Measurements from ENCODE around the gene CXCL1.

Gene CXCL1

GRCh38 chr4:73847526-73848182 lies 21.5 kb upstream of the CXCL1 start:
- Histone ChIP-seq H3K4me1 (ENCODE audit: control insufficient read depth, insufficient read depth, low read depth, low read length) (no peaks in the 10 kb centered on the region), H3K79me1 (replicated peaks; ENCODE audit: low read length, poor library complexity, severe bottlenecking) (no peaks in the 10 kb centered on the region), H3K9me3 (ENCODE audit: control insufficient read depth, low read length) (no peaks in the 10 kb centered on the region), H3K14ac (ENCODE audit: low read length in 2 of 2) (no peak overlapping the region), H2AFZ (ENCODE audit: low read depth, low read length) (no peak overlapping the region), H2BK120ac (ENCODE audit: low read depth, low read length) (no peak overlapping the region), H4K91ac (ENCODE audit: low read length) (peak overlapping the region; percentile 59), H2AK5ac (ENCODE audit: low read length, severe bottlenecking) (no peak overlapping the region), H3K27ac (ENCODE audit: low read length, poor library complexity, severe bottlenecking) (no peak overlapping the region), H3K4ac (ENCODE audit: low read depth in 1 of 2, low read length in 2 of 2) (peak overlapping the region in 1 of 2 experiments; percentile 7), H3K23ac (ENCODE audit: low read length in 2 of 2) (no peak overlapping the region), H4K8ac (ENCODE audit: low read length) (no peak overlapping the region), H3K9ac (ENCODE audit: low read length) (no peak overlapping the region), H3K4me3 (ENCODE audit: insufficient read depth in 1 of 2, low read depth in 1 of 2, low read length in 2 of 2) (no peak overlapping the region), H2BK5ac (ENCODE audit: low read depth, low read length, poor library complexity, severe bottlenecking) (no peak overlapping the region), H3K4me2 (ENCODE audit: low read length, poor library complexity, severe bottlenecking) (no peak overlapping the region), H2BK12ac (ENCODE audit: low read length in 2 of 2) (peak overlapping the region; percentile 42 to 92), H3K36me3 (ENCODE audit: control insufficient read depth in 1 of 2, insufficient read depth in 2 of 2, low read depth in 1 of 2, low read length in 2 of 2) (peaks cover 0 to 2% of the 10 kb centered on the region in 2 experiments), H3K27me3 (ENCODE audit: control insufficient read depth in 1 of 2, insufficient read depth in 1 of 2, low read length in 2 of 2) (peaks cover 0 to 5% of the 10 kb centered on the region in 2 experiments), H2BK15ac (ENCODE audit: low read depth, poor library complexity, severe bottlenecking) (no peak overlapping the region), H3K18ac (ENCODE audit: low read depth in 1 of 2, low read length in 2 of 2) (peak overlapping the region; percentile 10 to 37)
- WGBS: 100% methylated on average over 1 of the region's 3 CpGs
- DNase-seq: no peak

GRCh38 chr4:73848183-73848777 lies 20.9 kb upstream of the CXCL1 start:
- Histone ChIP-seq H2BK15ac (ENCODE audit: low read depth, poor library complexity, severe bottlenecking) (no peak overlapping the region), H3K27me3 (ENCODE audit: control insufficient read depth in 1 of 2, insufficient read depth in 1 of 2, low read length in 2 of 2) (peaks cover 0 to 8% of the 10 kb centered on the region in 2 experiments), H2AK5ac (ENCODE audit: low read length, severe bottlenecking) (no peak overlapping the region), H3K4me1 (ENCODE audit: control insufficient read depth, insufficient read depth, low read depth, low read length) (peaks cover 4% of the 10 kb centered on the region), H2BK12ac (ENCODE audit: low read length in 2 of 2) (peak overlapping the region; percentile 17 to 42), H3K4me3 (ENCODE audit: insufficient read depth in 1 of 2, low read depth in 1 of 2, low read length in 2 of 2) (no peak overlapping the region), H4K91ac (ENCODE audit: low read length) (peak overlapping the region; percentile 59), H3K4me2 (ENCODE audit: low read length, poor library complexity, severe bottlenecking) (no peak overlapping the region), H2AFZ (ENCODE audit: low read depth, low read length) (no peak overlapping the region), H3K4ac (ENCODE audit: low read depth in 1 of 2, low read length in 2 of 2) (peak overlapping the region in 1 of 2 experiments; percentile 7), H3K18ac (ENCODE audit: low read depth in 1 of 2, low read length in 2 of 2) (peak overlapping the region in 1 of 2 experiments; percentile 64), H4K8ac (ENCODE audit: low read length) (no peak overlapping the region), H3K9ac (ENCODE audit: low read length) (no peak overlapping the region), H2BK5ac (ENCODE audit: low read depth, low read length, poor library complexity, severe bottlenecking) (no peak overlapping the region), H3K23ac (ENCODE audit: low read length in 2 of 2) (no peak overlapping the region), H3K27ac (ENCODE audit: low read length, poor library complexity, severe bottlenecking) (no peak overlapping the region), H2BK120ac (ENCODE audit: low read depth, low read length) (no peak overlapping the region), H3K79me1 (replicated peaks; ENCODE audit: low read length, poor library complexity, severe bottlenecking) (no peaks in the 10 kb centered on the region), H3K36me3 (ENCODE audit: control insufficient read depth in 1 of 2, insufficient read depth in 2 of 2, low read depth in 1 of 2, low read length in 2 of 2) (peaks cover 0 to 2% of the 10 kb centered on the region in 2 experiments), H3K9me3 (ENCODE audit: control insufficient read depth, low read length) (no peaks in the 10 kb centered on the region), H3K14ac (ENCODE audit: low read length in 2 of 2) (no peak overlapping the region)
- WGBS: 100% methylated on average over 1 of the region's 1 CpG
- DNase-seq: no peak

- Histone ChIP-seq H3K18ac (ENCODE audit: low read depth in 1 of 2, low read length in 2 of 2) (no peak overlapping the region), H3K4me2 (ENCODE audit: low read length, poor library complexity, severe bottlenecking) (no peak overlapping the region), H4K91ac (ENCODE audit: low read length) (no peak overlapping the region), H3K4me3 (ENCODE audit: insufficient read depth in 1 of 2, low read depth in 1 of 2, low read length in 2 of 2) (no peak overlapping the region), H3K4me1 (ENCODE audit: control insufficient read depth, insufficient read depth, low read depth, low read length) (peaks cover 9% of the 10 kb centered on the region), H3K36me3 (ENCODE audit: control insufficient read depth in 1 of 2, insufficient read depth in 2 of 2, low read depth in 1 of 2, low read length in 2 of 2) (peaks cover 0 to 2% of the 10 kb centered on the region in 2 experiments), H3K79me1 (replicated peaks; ENCODE audit: low read length, poor library complexity, severe bottlenecking) (no peaks in the 10 kb centered on the region), H2BK120ac (ENCODE audit: low read depth, low read length) (no peak overlapping the region), H2BK15ac (ENCODE audit: low read depth, poor library complexity, severe bottlenecking) (no peak overlapping the region), H3K27me3 (ENCODE audit: control insufficient read depth in 1 of 2, insufficient read depth in 1 of 2, low read length in 2 of 2) (peaks cover 0 to 8% of the 10 kb centered on the region in 2 experiments), H4K8ac (ENCODE audit: low read length) (no peak overlapping the region), H2BK12ac (ENCODE audit: low read length in 2 of 2) (no peak overlapping the region), H3K23ac (ENCODE audit: low read length in 2 of 2) (no peak overlapping the region), H3K27ac (ENCODE audit: low read length, poor library complexity, severe bottlenecking) (no peak overlapping the region), H3K9me3 (ENCODE audit: control insufficient read depth, low read length) (no peaks in the 10 kb centered on the region), H2BK5ac (ENCODE audit: low read depth, low read length, poor library complexity, severe bottlenecking) (no peak overlapping the region), H2AFZ (ENCODE audit: low read depth, low read length) (no peak overlapping the region), H2AK5ac (ENCODE audit: low read length, severe bottlenecking) (no peak overlapping the region), H3K9ac (ENCODE audit: low read length) (no peak overlapping the region), H3K4ac (ENCODE audit: low read depth in 1 of 2, low read length in 2 of 2) (no peak overlapping the region), H3K14ac (ENCODE audit: low read length in 2 of 2) (no peak overlapping the region)
- WGBS: 50% methylated on average over 1 of the region's 4 CpGs
- peak; percentile 49 for DNase-seq
These were observed 18.8 kb upstream of the CXCL1 start for GRCh38 chr4:73850261-73850970.

- Histone ChIP-seq H3K9ac (ENCODE audit: low read length) (no peak overlapping the region), H3K27ac (ENCODE audit: low read length, poor library complexity, severe bottlenecking) (no peak overlapping the region), H3K4me1 (ENCODE audit: control insufficient read depth, insufficient read depth, low read depth, low read length) (peaks cover 9% of the 10 kb centered on the region), H3K27me3 (ENCODE audit: control insufficient read depth in 1 of 2, insufficient read depth in 1 of 2, low read length in 2 of 2) (peaks cover 0 to 8% of the 10 kb centered on the region in 2 experiments), H3K4me2 (ENCODE audit: low read length, poor library complexity, severe bottlenecking) (no peak overlapping the region), H3K14ac (ENCODE audit: low read length in 2 of 2) (no peak overlapping the region), H2BK12ac (ENCODE audit: low read length in 2 of 2) (peak overlapping the region in 1 of 2 experiments; percentile 49), H2AFZ (ENCODE audit: low read depth, low read length) (no peak overlapping the region), H3K23ac (ENCODE audit: low read length in 2 of 2) (no peak overlapping the region), H3K79me1 (replicated peaks; ENCODE audit: low read length, poor library complexity, severe bottlenecking) (no peaks in the 10 kb centered on the region), H4K8ac (ENCODE audit: low read length) (no peak overlapping the region), H4K91ac (ENCODE audit: low read length) (no peak overlapping the region), H2BK5ac (ENCODE audit: low read depth, low read length, poor library complexity, severe bottlenecking) (no peak overlapping the region), H3K4me3 (ENCODE audit: insufficient read depth in 1 of 2, low read depth in 1 of 2, low read length in 2 of 2) (no peak overlapping the region), H2BK15ac (ENCODE audit: low read depth, poor library complexity, severe bottlenecking) (no peak overlapping the region), H2AK5ac (ENCODE audit: low read length, severe bottlenecking) (no peak overlapping the region), H3K18ac (ENCODE audit: low read depth in 1 of 2, low read length in 2 of 2) (no peak overlapping the region), H3K4ac (ENCODE audit: low read depth in 1 of 2, low read length in 2 of 2) (no peak overlapping the region), H3K9me3 (ENCODE audit: control insufficient read depth, low read length) (no peaks in the 10 kb centered on the region), H2BK120ac (ENCODE audit: low read depth, low read length) (no peak overlapping the region), H3K36me3 (ENCODE audit: control insufficient read depth in 1 of 2, insufficient read depth in 2 of 2, low read depth in 1 of 2, low read length in 2 of 2) (peaks cover 0 to 2% of the 10 kb centered on the region in 2 experiments)
- DNase-seq: peak; percentile 46
- WGBS: no CpG with 5 or more reads among the region's 1 CpG
These were observed 17.9 kb upstream of the CXCL1 start for GRCh38 chr4:73851293-73851692.

All from mesenchymal stem cell (in vitro differentiated cells and primary cell).